Natural killer cell treated with Interleukin-12 subunit alpha and Interleukin-12 subunit beta and Interleukin-15 and Interleukin-18, amount 100 ng/mL, for 72 hours (primary cell): Measurements from ENCODE around the gene GAB4. TPM values are rescaled to one million over a fixed set of nuclear protein-coding genes. Genes with fewer than 3 reads are reported as not detected.
A peak's percentile ranks its signal among the peaks of the same experiment; 100 is the strongest.
"Not testable (repeated sequence)": the region's sequence is repeated elsewhere in the genome, so short reads cannot be mapped to it uniquely, and the experiment has no call there.

Source experiments
- ATAC-seq, 2 donors: fragments of 150-1000 bp; cut with Tn5 transposase in 1 of 2; sonication (Bioruptor Pico), chemical (Tn5 transposase) in 1 of 2; 2 replicates each; pipeline ENCODE4 v1.10.0; 2021
- DNase-seq: peaks from one replicate; pipeline ENCODE4 v3.0.0; 2022; ENCODE audit warnings: low spot score
- H3K27ac Mint-ChIP-seq, 2 donors: 1 replicate in 1 of 2; 2 replicates in 1 of 2; pipeline ENCODE4 v1.8.0; 2022; ENCODE audit warnings: mixed read lengths in 2 of 2, mild to moderate bottlenecking in 1 of 2, moderate library complexity in 1 of 2
- H3K27me3 Mint-ChIP-seq, 2 donors: 1 replicate in 1 of 2; 2 replicates in 1 of 2; pipeline ENCODE4 v1.8.0; 2022; ENCODE audit warnings: mixed read lengths in 2 of 2
- H3K36me3 Mint-ChIP-seq: one replicate; pipeline ENCODE4 v1.8.0; 2022; ENCODE audit warnings: mixed read lengths
- H3K4me1 Mint-ChIP-seq, 2 donors: 1 replicate in 1 of 2; 2 replicates in 1 of 2; pipeline ENCODE4 v1.8.0; 2022; ENCODE audit warnings: low read depth in 2 of 2, mixed read lengths in 2 of 2, mild to moderate bottlenecking in 1 of 2
- H3K4me3 Mint-ChIP-seq: one replicate; pipeline ENCODE4 v1.8.0; 2022; ENCODE audit warnings: mixed read lengths
- H3K9me3 Mint-ChIP-seq: 2 replicates; pipeline ENCODE4 v1.8.0; 2022; ENCODE audit warnings: mixed read lengths
- total RNA-seq, 2 donors: library from RNA; stranded (reverse); gene quantifications; one replicate each; pipeline ENCODE4 v1.2.3, GENCODE V29; 2022

The GAB4 gene, protein sequence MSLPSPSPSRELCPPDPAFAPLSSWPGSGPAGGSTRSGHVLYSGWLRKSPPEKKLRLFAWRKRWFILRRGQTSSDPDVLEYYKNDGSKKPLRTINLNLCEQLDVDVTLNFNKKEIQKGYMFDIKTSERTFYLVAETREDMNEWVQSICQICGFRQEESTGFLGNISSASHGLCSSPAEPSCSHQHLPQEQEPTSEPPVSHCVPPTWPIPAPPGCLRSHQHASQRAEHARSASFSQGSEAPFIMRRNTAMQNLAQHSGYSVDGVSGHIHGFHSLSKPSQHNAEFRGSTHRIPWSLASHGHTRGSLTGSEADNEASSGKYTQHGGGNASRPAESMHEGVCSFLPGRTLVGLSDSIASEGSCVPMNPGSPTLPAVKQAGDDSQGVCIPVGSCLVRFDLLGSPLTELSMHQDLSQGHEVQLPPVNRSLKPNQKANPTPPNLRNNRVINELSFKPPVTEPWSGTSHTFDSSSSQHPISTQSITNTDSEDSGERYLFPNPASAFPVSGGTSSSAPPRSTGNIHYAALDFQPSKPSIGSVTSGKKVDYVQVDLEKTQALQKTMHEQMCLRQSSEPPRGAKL
- not detected for total RNA-seq

DNA sequence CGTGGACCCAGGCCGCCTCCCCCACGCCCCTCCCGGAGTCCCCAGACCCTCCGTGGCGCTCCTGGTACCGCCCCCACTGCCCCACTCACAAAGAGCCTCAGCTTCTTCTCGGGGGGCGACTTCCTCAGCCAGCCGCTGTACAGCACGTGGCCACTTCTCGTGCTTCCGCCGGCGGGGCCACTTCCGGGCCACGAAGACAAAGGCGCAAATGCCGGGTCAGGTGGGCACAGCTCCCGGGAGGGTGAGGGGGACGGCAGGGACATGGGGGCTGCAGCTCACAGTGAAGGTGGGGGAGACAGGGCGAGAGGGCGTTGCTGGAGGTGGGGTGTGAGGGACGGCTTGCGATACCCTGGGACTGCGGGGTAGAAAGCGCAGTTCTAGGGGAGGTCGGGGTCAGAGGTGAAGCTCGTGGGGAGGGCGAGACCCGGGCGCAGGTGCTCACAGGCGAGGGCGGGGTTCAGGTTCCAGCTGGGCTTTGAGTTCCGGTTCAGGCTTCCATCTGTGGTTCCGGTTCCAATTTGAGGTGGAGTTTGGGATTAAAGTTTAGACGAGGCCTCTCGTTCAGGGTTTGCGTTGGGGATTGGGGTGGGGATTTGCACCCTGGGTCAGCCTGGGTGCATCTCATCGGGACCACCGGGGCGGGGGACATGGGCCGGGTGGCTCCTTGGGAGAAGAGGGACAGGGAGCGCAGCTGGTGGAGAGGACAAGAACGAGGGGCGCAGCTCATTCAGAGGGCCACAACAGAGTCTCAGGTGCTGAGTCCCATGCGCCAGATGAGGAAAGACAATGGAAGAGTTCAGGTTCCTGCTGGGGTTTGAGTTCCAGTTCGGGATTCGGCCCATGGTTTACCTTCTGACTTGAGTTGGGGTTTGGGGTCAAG is at the start of gene GAB4:
GAB4 (minus strand) TSS at position 371 of the 880 bp plus-strand sequence; CDS start at position 263, 108 bp downstream.
- Mint-ChIP-seq H3K9me3 (no peaks in the 10 kb centered on the region), H3K36me3 (peaks cover 25% of the 10 kb centered on the region), H3K27me3 (peaks cover 38% of the 10 kb centered on the region in 2 donors), H3K4me1 (no peaks in the 10 kb centered on the region), H3K4me3 (peak within 1 kb of the TSS; percentile 38), H3K27ac (no peak within 1 kb of the TSS)
- ATAC-seq: no peak
- DNase-seq: no peak

DNA sequence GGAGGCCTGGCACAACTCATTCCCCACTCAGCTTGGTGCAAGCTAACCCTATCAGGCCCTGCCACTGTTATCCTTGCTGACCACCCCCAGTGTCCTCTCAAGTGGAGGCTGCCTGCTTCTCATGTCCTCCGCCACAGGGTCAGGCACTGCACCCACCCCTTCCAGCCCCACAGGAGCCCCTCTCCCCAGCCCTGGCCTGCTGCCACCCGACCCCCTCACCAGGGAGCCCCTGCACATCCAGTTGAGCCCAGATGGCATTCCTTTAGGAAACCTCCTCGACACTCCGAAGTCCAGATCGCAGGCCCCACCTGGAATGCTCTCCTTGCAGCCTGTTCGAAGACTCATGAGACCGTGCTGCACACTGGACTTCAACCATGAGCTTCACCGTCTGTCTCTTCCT is 48.8 kb upstream of the GAB4 start:
- DNase-seq: no peak
- H3K4me3 Mint-ChIP-seq: no peak overlapping the region
- H3K36me3 Mint-ChIP-seq: no peaks in the 10 kb centered on the region
- no peak for ATAC-seq
- peaks cover 11 to 12% of the 10 kb centered on the region in 2 donors for H3K27me3 Mint-ChIP-seq
- no peaks in the 10 kb centered on the region for H3K9me3 Mint-ChIP-seq
- peaks cover 3 to 4% of the 10 kb centered on the region in 2 donors for H3K4me1 Mint-ChIP-seq
- no peak overlapping the region for H3K27ac Mint-ChIP-seq

DNA sequence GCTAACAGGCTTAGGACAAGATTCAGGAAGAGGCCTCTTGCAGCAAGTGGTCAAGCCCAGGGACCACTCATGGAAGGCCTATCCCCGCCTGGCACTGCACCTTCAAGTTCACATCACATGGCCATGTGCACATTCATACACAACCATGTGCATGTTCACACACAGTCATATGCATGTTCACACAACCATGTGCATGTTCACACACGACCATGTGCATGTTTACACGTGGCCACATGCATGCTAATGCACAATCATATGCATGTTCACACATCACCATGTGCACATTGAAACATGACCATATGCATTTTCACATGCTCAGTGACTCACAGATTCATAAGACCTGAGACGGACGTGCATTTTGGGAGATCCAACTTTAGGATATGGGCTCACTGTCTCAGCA is 48.0 kb upstream of the GAB4 start:
- Mint-ChIP-seq H3K27me3 (peaks cover 8% of the 10 kb centered on the region in 2 donors), H3K9me3 (no peaks in the 10 kb centered on the region), H3K27ac (no peak overlapping the region), H3K4me1 (peaks cover 3 to 4% of the 10 kb centered on the region in 2 donors), H3K36me3 (no peaks in the 10 kb centered on the region), H3K4me3 (no peak overlapping the region)
- DNase-seq: no peak
- no peak for ATAC-seq

DNA sequence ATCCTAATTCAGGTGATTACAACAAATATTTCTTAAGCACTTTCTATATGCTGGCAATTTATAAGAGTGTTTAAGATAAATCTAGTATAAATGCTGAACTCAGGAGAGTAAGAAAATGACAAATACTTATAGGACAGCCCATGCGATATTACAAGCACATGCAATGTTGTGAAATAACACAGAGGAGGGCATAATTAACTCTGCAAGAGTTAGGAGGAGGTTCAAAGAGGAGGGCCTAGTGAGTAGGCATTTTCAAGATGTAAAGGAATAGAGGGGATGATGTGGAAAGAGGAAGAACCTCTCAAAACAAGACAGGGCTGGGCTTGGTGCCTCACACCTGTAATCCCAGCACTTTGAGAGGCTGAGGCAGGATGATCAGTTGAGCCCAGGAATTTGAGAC is 39.6 kb upstream of the GAB4 start:
- peaks cover 10 to 15% of the 10 kb centered on the region in 2 donors for H3K27me3 Mint-ChIP-seq
- H3K27ac Mint-ChIP-seq: no peak overlapping the region
- no peaks in the 10 kb centered on the region for H3K36me3 Mint-ChIP-seq
- no peak for ATAC-seq
- no peaks in the 10 kb centered on the region for H3K9me3 Mint-ChIP-seq
- no peak overlapping the region for H3K4me3 Mint-ChIP-seq
- DNase-seq: no peak
- H3K4me1 Mint-ChIP-seq: no peaks in the 10 kb centered on the region

DNA sequence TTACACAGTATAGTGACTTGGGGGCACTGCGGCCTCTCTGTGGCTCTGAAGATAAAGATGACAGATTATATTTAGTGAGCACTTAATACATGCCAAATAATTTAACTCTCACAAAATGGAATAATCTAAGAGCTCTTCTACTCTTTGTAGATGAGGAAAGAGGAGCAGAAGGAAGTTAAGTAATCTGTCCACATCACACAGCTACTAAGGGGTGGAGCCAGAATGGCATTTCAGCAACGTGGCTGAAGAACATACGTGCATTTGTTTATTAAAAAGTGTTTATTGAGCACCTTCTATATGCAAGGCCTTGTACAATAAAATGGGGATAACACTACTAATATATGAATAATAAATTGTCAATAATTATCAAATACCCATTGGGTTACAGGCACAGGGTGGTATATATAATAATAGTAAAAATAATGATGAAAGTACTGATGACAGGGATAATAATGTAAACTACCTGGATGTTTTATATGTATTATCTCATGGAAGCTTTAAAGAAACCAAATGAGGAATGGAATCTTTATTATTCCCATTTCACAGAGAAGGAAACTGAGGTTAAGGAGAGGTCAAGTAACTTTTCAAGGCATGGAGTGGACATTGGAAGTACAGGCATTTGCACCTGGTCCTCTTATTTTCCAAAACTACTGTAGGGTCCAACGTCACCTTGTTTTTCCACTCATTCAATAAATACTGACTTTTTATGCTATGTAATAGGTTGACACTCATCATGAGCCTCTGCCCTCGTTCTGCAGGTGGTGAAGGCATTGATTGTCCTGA is 38.7 kb upstream of the GAB4 start:
- H3K27me3 Mint-ChIP-seq: peaks cover 10 to 15% of the 10 kb centered on the region in 2 donors
- H3K4me1 Mint-ChIP-seq: no peaks in the 10 kb centered on the region
- no peak for ATAC-seq
- no peak overlapping the region for H3K4me3 Mint-ChIP-seq
- H3K9me3 Mint-ChIP-seq: no peaks in the 10 kb centered on the region
- no peaks in the 10 kb centered on the region for H3K36me3 Mint-ChIP-seq
- no peak for DNase-seq
- no peak overlapping the region for H3K27ac Mint-ChIP-seq

DNA sequence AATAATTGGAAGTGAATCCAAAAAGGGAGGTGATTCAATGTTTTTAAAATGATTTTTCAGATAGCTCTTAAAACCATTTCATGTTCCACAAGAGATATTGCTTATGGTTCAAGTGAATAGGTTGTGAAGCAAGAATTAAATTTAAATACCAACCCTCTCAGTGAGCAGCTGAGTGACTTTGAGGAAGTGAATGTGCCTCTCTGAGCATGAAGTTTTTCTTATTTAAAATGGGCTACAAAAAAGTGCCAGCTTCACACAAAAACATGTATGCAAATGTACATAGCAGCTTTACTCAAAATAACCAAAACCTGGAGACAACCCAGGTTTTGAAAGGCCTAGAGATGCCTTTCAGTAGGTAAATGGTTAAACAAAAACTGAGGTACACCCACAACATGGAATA is 35.5 kb upstream of the GAB4 start:
- Mint-ChIP-seq H3K4me3 (no peak overlapping the region), H3K36me3 (no peaks in the 10 kb centered on the region), H3K4me1 (no peaks in the 10 kb centered on the region), H3K27me3 (peaks cover 8 to 13% of the 10 kb centered on the region in 2 donors), H3K27ac (no peak overlapping the region), H3K9me3 (no peaks in the 10 kb centered on the region)
- no peak for DNase-seq
- ATAC-seq: no peak

DNA sequence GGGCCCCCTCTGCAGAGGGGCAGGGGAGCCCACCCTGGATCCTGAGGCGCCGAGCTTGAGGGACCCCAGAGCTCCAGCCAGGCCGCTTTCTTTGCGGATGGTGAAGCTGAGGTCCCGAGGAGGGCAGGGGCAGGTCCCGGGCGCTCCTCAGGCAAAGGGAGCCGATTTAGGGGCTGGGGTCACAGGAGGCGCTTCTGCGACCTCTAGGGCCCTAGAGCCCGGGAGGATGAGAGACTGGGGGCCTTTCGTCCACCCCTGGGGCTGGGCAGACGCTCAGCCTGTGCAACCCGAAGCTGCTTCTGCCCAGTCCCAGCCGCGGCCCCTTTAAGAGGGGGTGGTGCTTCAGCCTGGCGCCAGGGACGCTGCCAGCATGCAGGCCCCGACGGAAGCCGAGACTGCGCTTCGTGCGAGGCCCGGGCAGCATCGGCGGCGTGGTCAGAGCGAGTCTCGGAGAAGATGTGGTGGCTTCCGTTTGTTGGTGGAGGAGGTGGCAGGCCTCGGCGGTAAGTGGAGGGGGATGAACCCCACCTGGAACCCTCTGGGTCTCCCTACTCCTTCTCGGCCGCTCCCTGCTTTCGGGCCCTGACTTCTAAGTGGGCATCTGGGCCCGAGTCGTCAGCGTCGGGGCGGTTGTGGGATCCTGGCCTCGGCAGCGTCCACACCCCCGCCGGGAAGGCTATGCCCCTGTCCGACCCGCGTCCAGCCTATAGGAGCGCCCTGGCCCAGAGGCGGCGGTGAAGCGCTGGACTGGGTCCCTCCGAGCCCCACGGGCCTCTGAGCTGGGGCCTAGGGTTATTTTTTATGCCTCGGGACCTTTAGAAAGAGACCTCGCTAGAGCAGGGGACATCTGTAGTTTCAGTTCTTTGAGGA is 29.1 kb upstream of the GAB4 start:
- H3K4me3 Mint-ChIP-seq, DNase-seq, H3K4me1 Mint-ChIP-seq, H3K27ac Mint-ChIP-seq, H3K36me3 Mint-ChIP-seq, H3K9me3 Mint-ChIP-seq: not testable (repeated sequence)
- peak; percentile 76 to 83 for ATAC-seq
- peaks cover 14 to 16% of the 10 kb centered on the region in 2 donors for H3K27me3 Mint-ChIP-seq

DNA sequence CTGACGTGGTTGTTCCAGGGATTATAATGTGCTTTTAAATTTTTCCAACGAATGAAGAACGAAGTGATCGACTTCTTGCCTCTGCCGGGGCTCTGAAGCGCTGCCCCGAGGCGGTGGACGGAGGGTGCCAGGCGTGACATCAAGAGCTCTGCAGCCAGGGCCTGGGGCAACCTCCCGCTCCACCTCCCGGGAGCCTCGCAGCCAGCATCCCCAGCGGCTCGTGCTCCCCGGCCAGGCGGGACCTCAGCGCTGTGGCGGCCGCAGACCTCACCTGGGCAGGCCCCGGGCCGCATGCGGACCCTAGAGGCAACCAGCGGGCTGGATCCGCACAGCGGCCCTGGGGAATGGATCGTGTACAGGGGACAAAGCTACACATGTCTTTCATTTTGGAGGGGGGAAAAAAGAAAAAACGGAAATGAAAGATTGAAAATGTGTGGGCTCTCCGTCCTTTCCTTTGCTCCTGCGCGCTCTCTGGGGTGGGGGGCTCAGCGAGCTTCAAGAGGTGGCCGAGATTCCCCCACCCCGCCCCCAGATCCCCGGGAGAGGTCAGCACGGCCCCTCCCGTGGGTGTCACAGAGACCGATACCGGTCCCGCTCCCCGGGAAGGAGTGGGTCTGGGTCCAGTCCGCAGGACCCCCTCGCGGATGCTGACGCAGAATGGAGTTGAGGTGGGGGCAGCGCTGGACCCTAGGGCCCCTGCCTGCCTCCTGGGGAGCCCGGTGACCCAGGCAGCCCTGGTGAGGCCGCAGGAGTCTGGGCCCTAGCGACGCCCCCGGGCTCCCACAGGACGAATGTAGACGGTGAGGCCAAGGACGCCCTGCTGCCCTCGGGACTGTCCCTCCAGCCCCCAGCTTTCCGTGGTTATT is 28.2 kb upstream of the GAB4 start:
- H3K36me3 Mint-ChIP-seq, DNase-seq, H3K27ac Mint-ChIP-seq, H3K9me3 Mint-ChIP-seq, H3K4me1 Mint-ChIP-seq: not testable (repeated sequence)
- ATAC-seq: peak; percentile 29 to 50
- peak overlapping the region; percentile 60 for H3K4me3 Mint-ChIP-seq
- peaks cover 14 to 16% of the 10 kb centered on the region in 2 donors for H3K27me3 Mint-ChIP-seq

DNA sequence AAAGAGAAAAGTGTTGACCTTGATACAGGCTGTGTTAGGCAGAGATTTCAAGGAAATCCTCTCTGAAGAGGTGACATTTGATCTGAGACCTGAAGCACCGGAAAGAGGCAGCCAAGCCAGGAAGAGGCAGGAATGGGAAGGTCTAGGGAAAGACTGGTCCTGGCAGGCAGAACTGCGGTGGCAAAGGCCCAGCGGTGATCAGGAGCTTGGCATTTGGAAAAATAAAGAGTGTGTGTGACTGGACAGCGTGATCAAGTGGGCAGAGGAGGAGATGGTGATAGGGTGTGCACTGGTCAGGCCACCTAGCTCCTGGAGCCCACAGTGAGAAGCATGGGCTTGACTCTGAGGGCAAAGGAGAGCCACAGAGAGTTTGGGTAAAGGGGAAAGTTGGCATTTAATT is 27.2 kb upstream of the GAB4 start:
- Mint-ChIP-seq H3K27me3 (peaks cover 14 to 16% of the 10 kb centered on the region in 2 donors), H3K36me3 (no peaks in the 10 kb centered on the region), H3K9me3 (no peaks in the 10 kb centered on the region), H3K4me3 (peak overlapping the region; percentile 58), H3K4me1 (peaks cover 0 to 7% of the 10 kb centered on the region in 2 donors), H3K27ac (no peak overlapping the region)
- DNase-seq (no peak), ATAC-seq (no peak)

DNA sequence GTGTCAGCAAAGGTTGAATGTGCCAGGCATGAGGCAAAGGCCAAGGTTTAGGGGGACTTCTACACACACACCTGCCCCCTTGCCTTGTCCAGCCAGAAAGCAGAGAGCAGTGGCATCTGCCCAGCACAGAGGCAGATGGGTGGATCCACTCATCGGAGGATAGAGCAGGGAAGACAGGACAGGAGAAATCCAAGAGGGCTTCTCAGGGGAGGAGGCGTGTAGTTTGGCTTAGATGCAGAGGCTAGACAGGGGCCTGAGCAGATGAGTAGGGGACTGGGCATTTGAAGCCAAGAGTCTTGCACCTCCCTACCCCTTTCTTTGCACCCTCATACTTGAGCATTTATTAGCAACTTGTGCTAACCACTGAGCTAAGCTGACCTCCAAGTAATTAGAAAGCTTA is 26.5 kb upstream of the GAB4 start:
- peaks cover 14 to 16% of the 10 kb centered on the region in 2 donors for H3K27me3 Mint-ChIP-seq
- not testable (repeated sequence) for DNase-seq, H3K36me3 Mint-ChIP-seq, H3K9me3 Mint-ChIP-seq, H3K27ac Mint-ChIP-seq, H3K4me3 Mint-ChIP-seq, ATAC-seq, H3K4me1 Mint-ChIP-seq

DNA sequence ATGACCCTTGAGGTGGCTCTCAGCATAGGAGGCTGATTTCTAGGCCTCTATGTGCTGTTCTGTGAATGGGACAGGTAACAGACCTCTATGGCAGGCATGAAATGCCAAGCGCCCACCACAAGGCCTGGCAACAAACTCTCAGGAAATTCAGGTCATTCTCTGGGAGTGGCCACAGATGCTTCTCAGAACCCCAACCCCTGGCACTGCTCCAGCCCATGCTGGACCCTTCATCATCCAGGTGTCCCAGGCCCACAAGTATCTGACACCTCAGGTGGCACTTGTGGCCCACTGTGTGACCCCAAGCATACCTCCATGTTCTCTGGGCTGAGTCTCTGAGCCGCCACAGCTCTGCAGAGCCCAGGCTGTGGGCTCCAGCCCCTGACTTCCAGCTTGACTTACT is 24.3 kb upstream of the GAB4 start:
- peak in 1 of 2 donors; percentile 7 for ATAC-seq
- H3K27ac Mint-ChIP-seq, DNase-seq, H3K9me3 Mint-ChIP-seq, H3K4me3 Mint-ChIP-seq, H3K4me1 Mint-ChIP-seq, H3K36me3 Mint-ChIP-seq: not testable (repeated sequence)
- peaks cover 14 to 20% of the 10 kb centered on the region in 2 donors for H3K27me3 Mint-ChIP-seq

DNA sequence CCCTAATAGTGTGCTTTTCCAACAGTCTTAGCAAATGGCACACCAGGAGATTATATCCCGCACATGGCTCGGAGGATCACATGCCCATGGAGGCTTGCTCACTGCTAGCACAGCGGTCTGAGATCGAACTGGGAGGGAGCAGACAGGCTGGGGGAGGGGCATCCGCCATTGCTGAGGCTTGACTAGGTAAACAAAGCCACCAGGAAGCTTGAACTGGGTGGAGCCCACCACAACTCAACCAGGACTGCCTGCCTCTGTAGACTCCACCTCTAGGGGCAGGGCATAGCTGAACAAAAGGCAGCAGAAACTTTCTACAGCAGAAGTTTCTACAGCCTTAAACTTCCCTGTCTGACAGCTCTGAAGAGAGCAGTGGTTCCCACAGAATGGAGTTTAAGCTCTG is 16.4 kb upstream of the GAB4 start:
- H3K4me3 Mint-ChIP-seq, H3K36me3 Mint-ChIP-seq, H3K4me1 Mint-ChIP-seq, H3K9me3 Mint-ChIP-seq, DNase-seq, H3K27ac Mint-ChIP-seq, ATAC-seq: not testable (repeated sequence)
- peaks cover 16 to 21% of the 10 kb centered on the region in 2 donors for H3K27me3 Mint-ChIP-seq
